Smooth muscle cell (in vitro differentiated cells): ENCODE data around the gene INAVA. TPM values are rescaled to one million over a fixed set of nuclear protein-coding genes. Genes with fewer than 3 reads are reported as not detected.

Experiments used
- DNase-seq: peaks from one replicate; lab custom pipeline; 2025; ENCODE audit not compliant: unreplicated experiment; lab: John Stamatoyannopoulos, UW
- H2AFZ ChIP-seq: fragments of 200-600 bp; sonication (generic); 2 replicates; pipeline ENCODE4 v1.6.0; 2016; ENCODE audit warnings: antibody characterized with exemption, low read depth, mild to moderate bottlenecking
- H3F3A ChIP-seq: fragments of 200-600 bp; sonication (generic); 2 replicates; pipeline ENCODE4 v1.6.0; 2017; ENCODE audit warnings: antibody characterized with exemption, low read depth
- H3K27ac ChIP-seq: fragments of 200-600 bp; sonication (generic); 2 replicates; pipeline ENCODE4 v1.5.1; 2016; ENCODE audit warnings: low read depth, mild to moderate bottlenecking
- H3K27me3 ChIP-seq: fragments of 200-600 bp; sonication (generic); 2 replicates; pipeline ENCODE4 v1.6.1; 2016; ENCODE audit warnings: low read depth, mild to moderate bottlenecking
- H3K36me3 ChIP-seq: fragments of 200-600 bp; sonication (generic); 2 replicates; pipeline ENCODE4 v1.5.1; 2016; ENCODE audit warnings: low read depth
- H3K4me1 ChIP-seq: fragments of 200-600 bp; sonication (generic); 2 replicates; pipeline ENCODE4 v1.5.1; 2016; ENCODE audit warnings: low read depth
- H3K4me2 ChIP-seq: fragments of 200-600 bp; sonication (generic); 2 replicates; pipeline ENCODE4 v1.6.0; 2016; ENCODE audit warnings: mild to moderate bottlenecking
- H3K4me3 ChIP-seq: fragments of 200-600 bp; sonication (generic); 2 replicates; pipeline ENCODE4 v1.5.1; 2016; ENCODE audit warnings: mild to moderate bottlenecking
- H3K79me2 ChIP-seq: fragments of 200-600 bp; sonication (generic); 2 replicates; pipeline ENCODE4 v1.6.0; 2016; ENCODE audit warnings: low read depth, mild to moderate bottlenecking
- H3K9ac ChIP-seq: fragments of 200-600 bp; sonication (generic); 2 replicates; pipeline ENCODE4 v1.6.0; 2016; ENCODE audit warnings: low read depth
- H3K9me3 ChIP-seq: fragments of 200-600 bp; sonication (generic); replicated peaks from 2 replicates; pipeline ENCODE4 v1.5.1; 2016; ENCODE audit warnings: low read depth
- H4K20me1 ChIP-seq: fragments of 200-600 bp; sonication (generic); 2 replicates; pipeline ENCODE4 v1.6.0; 2016; ENCODE audit warnings: low read depth
- CTCF ChIP-seq: fragments of 200-600 bp; sonication (generic); IDR thresholded peaks from 2 replicates; pipeline ENCODE4 v1.5.1; 2017; ENCODE audit warnings: borderline replicate concordance, mild to moderate bottlenecking, antibody characterized with exemption; ENCODE audit not compliant: insufficient read depth, poor library complexity, severe bottlenecking
- WGBS: methylation state at CpG from one replicate; pipeline ENCODE4 v1.1.7; 2016; ENCODE audit warnings: low lambda C conversion rate; 5-methylcytosine and 5-hydroxymethylcytosine counted together
- polyA plus RNA-seq: library from polyadenylated mRNA; unstranded; fragments of >200 nt; fragmentation: Nextera tagmentation; extraction: Ambion mirVana; gene quantifications from 2 replicates; pipeline ENCODE4 v1.2.1, GENCODE V29; 2016
- total RNA-seq: library from RNA; depleted of rRNA; stranded (reverse); fragments of >200 nt; gene quantifications from 2 replicates; pipeline ENCODE4 v1.2.3, GENCODE V29; 2014

Gene INAVA
- total and polyA plus RNA-seq, 2 experiments from 2014 or later = 10.1 to 16.9 TPM

- H3K79me2 ChIP-seq = no peaks in the 10 kb centered on the region
- no peak overlapping the region for H3K4me2 ChIP-seq
- no peaks in the 10 kb centered on the region for H4K20me1 ChIP-seq
- no peak overlapping the region for H2AFZ ChIP-seq
- H3K36me3 ChIP-seq = no peaks in the 10 kb centered on the region
- no peak overlapping the region for H3K4me3 ChIP-seq
- H3K9ac ChIP-seq = no peak overlapping the region
- no peaks in the 10 kb centered on the region for H3K9me3 ChIP-seq
- TF ChIP-seq CTCF = no peak
- H3K4me1 ChIP-seq = no peaks in the 10 kb centered on the region
- H3K27me3 ChIP-seq = no peaks in the 10 kb centered on the region
- WGBS = 90% methylated on average over 11 of the region's 11 CpGs
- no peak for DNase-seq
- no peak overlapping the region for H3K27ac ChIP-seq
- no peaks in the 10 kb centered on the region for H3F3A ChIP-seq
Measured at GRCh38 chr1:200916681-200917080, 22.0 kb downstream of the INAVA start.

GRCh38 chr1:200917291-200917817 lies 22.7 kb downstream of the INAVA start:
- DNase-seq = no peak
- H3F3A ChIP-seq = no peaks in the 10 kb centered on the region
- no peak overlapping the region for H3K27ac ChIP-seq
- H3K4me2 ChIP-seq = no peak overlapping the region
- no peaks in the 10 kb centered on the region for H3K36me3 ChIP-seq
- no peak overlapping the region for H2AFZ ChIP-seq
- H3K9ac ChIP-seq = no peak overlapping the region
- no peaks in the 10 kb centered on the region for H3K79me2 ChIP-seq
- no peaks in the 10 kb centered on the region for H3K27me3 ChIP-seq
- whole genome bisulfite sequencing = 90% methylated on average over 6 of the region's 7 CpGs
- H3K9me3 ChIP-seq = no peaks in the 10 kb centered on the region
- H3K4me3 ChIP-seq = no peak overlapping the region
- no peak for TF ChIP-seq CTCF
- H3K4me1 ChIP-seq = no peaks in the 10 kb centered on the region
- H4K20me1 ChIP-seq = no peaks in the 10 kb centered on the region

GRCh38 chr1:200918006-200918405 lies 23.3 kb downstream of the INAVA start:
- no peaks in the 10 kb centered on the region for H3K27me3 ChIP-seq
- H3K4me3 ChIP-seq = no peak overlapping the region
- no peak overlapping the region for H2AFZ ChIP-seq
- H3K4me2 ChIP-seq = no peak overlapping the region
- no peaks in the 10 kb centered on the region for H3F3A ChIP-seq
- H3K4me1 ChIP-seq = no peaks in the 10 kb centered on the region
- H4K20me1 ChIP-seq = no peaks in the 10 kb centered on the region
- no peak for TF ChIP-seq CTCF
- no peaks in the 10 kb centered on the region for H3K79me2 ChIP-seq
- no peak overlapping the region for H3K27ac ChIP-seq
- WGBS = 85% methylated on average over 3 of the region's 3 CpGs
- no peak for DNase-seq
- H3K36me3 ChIP-seq = no peaks in the 10 kb centered on the region
- no peak overlapping the region for H3K9ac ChIP-seq
- H3K9me3 ChIP-seq = no peaks in the 10 kb centered on the region

- Histone ChIP-seq H3F3A (no peaks in the 10 kb centered on the region), H3K27ac (no peak overlapping the region), H2AFZ (no peak overlapping the region), H3K4me2 (no peak overlapping the region), H3K79me2 (no peaks in the 10 kb centered on the region), H4K20me1 (no peaks in the 10 kb centered on the region), H3K9me3 (no peaks in the 10 kb centered on the region), H3K36me3 (no peaks in the 10 kb centered on the region), H3K27me3 (no peaks in the 10 kb centered on the region), H3K4me1 (no peaks in the 10 kb centered on the region), H3K4me3 (no peak overlapping the region), H3K9ac (no peak overlapping the region)
- no peak for TF ChIP-seq CTCF
- WGBS = 94% methylated on average over 2 of the region's 2 CpGs
- no peak for DNase-seq
Measured at GRCh38 chr1:200919386-200919785, 24.7 kb downstream of the INAVA start.
